Measurements from ENCODE around the gene CNN3. TPM values are rescaled to one million over a fixed set of nuclear protein-coding genes. Genes with fewer than 3 reads are reported as not detected.

Gene CNN3
- 289 and 292 TPM in 2 replicates for total RNA-seq

GRCh38 chr1:94926915-94927404 is at the start of gene CNN3:
CNN3 (minus strand) TSS chr1:94927110; CDS start chr1:94926894, 216 bp downstream.

Other genes with a start within 250 kb of the CNN3 start
- gene SLC44A3, start 106.8 kb downstream of the CNN3 start, total RNA-seq = 0.58 and 3.1 TPM in 2 replicates
- gene ALG14, start 145.8 kb upstream of the CNN3 start, total RNA-seq = 2.5 and 2.8 TPM in 2 replicates
- 0.29 and 0.50 TPM in 2 replicates for gene TLCD4, start 190.2 kb upstream of the CNN3 start, total RNA-seq

Data from smooth muscle cell of trachea (primary cell).